Activated CD4-positive, alpha-beta T cell treated with anti-CD3 and anti-CD28 coated beads, Interleukin-2, amount 10 ng/mL, durations not matched to agents 7 days and 5 days (primary cell): ENCODE results near the gene GBF1. TPM values are rescaled to one million over a fixed set of nuclear protein-coding genes. Genes with fewer than 3 reads are reported as not detected.

Experiments used
- CTCF ChIA-PET: fragments of 350-600 bp; sonication (Branson Sonifier 250); formaldehyde crosslinking; loops from one replicate; lab custom pipeline; 2021; ENCODE audit warnings: antibody characterized with exemption; lab: Charles Lee
- POLR2A ChIA-PET: fragments of 350-600 bp; sonication (Branson Sonifier 250); formaldehyde crosslinking; loops from one replicate; lab custom pipeline; 2021; ENCODE audit warnings: antibody characterized with exemption; lab: Charles Lee
- DNase-seq: peaks from one replicate; pipeline ENCODE4 v3.0.0-alpha.2; 2020
- H3K27ac Mint-ChIP-seq: one replicate; pipeline ENCODE4 v1.8.0; 2021; ENCODE audit warnings: mild to moderate bottlenecking, moderate library complexity, mixed read lengths
- H3K27me3 Mint-ChIP-seq: one replicate; pipeline ENCODE4 v1.8.0; 2021; ENCODE audit warnings: mixed read lengths
- H3K36me3 Mint-ChIP-seq: one replicate; pipeline ENCODE4 v1.8.0; 2021; ENCODE audit warnings: low read depth, mixed read lengths
- H3K4me1 Mint-ChIP-seq: one replicate; pipeline ENCODE4 v1.8.0; 2021; ENCODE audit warnings: mixed read lengths
- H3K4me3 Mint-ChIP-seq: one replicate; pipeline ENCODE4 v1.8.0; 2021; ENCODE audit warnings: mild to moderate bottlenecking, moderate library complexity, mixed read lengths
- H3K9me3 Mint-ChIP-seq: one replicate; pipeline ENCODE4 v1.8.0; 2021; ENCODE audit warnings: mixed read lengths
- total RNA-seq, 2 experiments: library from RNA; stranded (reverse); gene quantifications; one replicate each; pipeline ENCODE4 v1.2.3, GENCODE V29; 2021

Gene GBF1
- total RNA-seq, 2 experiments from 2014 or later = 42.4 to 44.6 TPM

GRCh38 chr10:102426803-102427287 lies 181.5 kb downstream of the GBF1 start:
- CTCF ChIA-PET = interaction anchor here (0.9 to 1.7 kb wide), 6 partner anchors 16 to 258 kb away, joined by 3 to 4 read pairs (median 3); partner anchors contain the start of genes C10orf95 and SUFU
- Mint-ChIP-seq H3K27me3 (no peaks in the 10 kb centered on the region), H3K4me1 (peaks cover 32% of the 10 kb centered on the region), H3K4me3 (no peak overlapping the region), H3K27ac (no peak overlapping the region), H3K36me3 (peaks cover 22% of the 10 kb centered on the region), H3K9me3 (no peaks in the 10 kb centered on the region)
- DNase-seq = no peak
- POLR2A ChIA-PET = no interaction called here

- no peak for DNase-seq
- H3K4me3 Mint-ChIP-seq = no peak overlapping the region
- POLR2A ChIA-PET = no interaction called here
- CTCF ChIA-PET = interaction anchor here (0.6 to 1.4 kb wide), 3 partner anchors 13 to 197 kb away, joined by 3 to 7 read pairs (median 3); no protein-coding TSS in a partner anchor
- H3K36me3 Mint-ChIP-seq = peaks cover 9% of the 10 kb centered on the region
- H3K9me3 Mint-ChIP-seq = no peaks in the 10 kb centered on the region
- H3K27ac Mint-ChIP-seq = no peak overlapping the region
- peaks cover 38% of the 10 kb centered on the region for H3K4me1 Mint-ChIP-seq
- no peaks in the 10 kb centered on the region for H3K27me3 Mint-ChIP-seq
Observed at GRCh38 chr10:102429468-102429867, 184.1 kb downstream of the GBF1 start.

GRCh38 chr10:102431452-102432124 lies 186.3 kb downstream of the GBF1 start:
- Mint-ChIP-seq H3K36me3 (peaks cover 14% of the 10 kb centered on the region), H3K4me3 (peak overlapping the region; percentile 94), H3K27me3 (no peaks in the 10 kb centered on the region), H3K4me1 (peaks cover 47% of the 10 kb centered on the region), H3K9me3 (no peaks in the 10 kb centered on the region), H3K27ac (peak overlapping the region; percentile 95)
- ChIA-PET CTCF (interaction anchor here (1.2 to 3.1 kb wide), 9 partner anchors 10 to 260 kb away, joined by 3 to 32 read pairs (median 7); partner anchors contain the start of gene FBXL15), POLR2A (interaction anchor here (1.0 to 1.4 kb wide), 2 partner anchors 10 to 30 kb away, joined by 3 to 4 read pairs; partner anchors contain the start of gene FBXL15)
- DNase-seq = no peak

Other genes with a start within 250 kb of the GBF1 start
- 10 to 100 TPM; 22.1 to 23.6 TPM for gene ARMH3, start 189.4 kb upstream of the GBF1 start, total RNA-seq
- gene HPS6, start 180.2 kb upstream of the GBF1 start, total RNA-seq = 10 to 100 TPM; 18.3 to 25.3 TPM
- 100 to 1,000 TPM in 1 of 2 experiments, 10 to 100 TPM in 1; 96.2 to 105 TPM for gene LDB1, start 125.2 kb upstream of the GBF1 start, total RNA-seq
- gene PPRC1, start 112.5 kb upstream of the GBF1 start, total RNA-seq = 10 to 100 TPM; 47.7 to 49.4 TPM
- gene NOLC1, start 93.1 kb upstream of the GBF1 start, total RNA-seq = 10 to 100 TPM; 80.5 to 81.3 TPM
- gene ELOVL3, start 19.2 kb upstream of the GBF1 start, total RNA-seq = not detected
- gene PITX3, start 4.0 kb upstream of the GBF1 start, total RNA-seq = not detected
- 10 to 100 TPM; 74.8 to 81.8 TPM for gene NFKB2, start 150.2 kb downstream of the GBF1 start, total RNA-seq
- gene PSD, start 173.3 kb downstream of the GBF1 start, total RNA-seq = 1 to 10 TPM; 1.4 to 1.6 TPM
- 10 to 100 TPM in 1 of 2 experiments, 1 to 10 TPM in 1; 8.7 to 11.2 TPM for gene FBXL15, start 175.3 kb downstream of the GBF1 start, total RNA-seq
- 10 to 100 TPM; 63.6 to 68.9 TPM for gene CUEDC2, start 187.0 kb downstream of the GBF1 start, total RNA-seq
- under 1 TPM in 1 of 2 experiments, not detected in 1; 0.17 TPM for gene C10orf95, start 206.0 kb downstream of the GBF1 start, total RNA-seq